Inflammatory macrophage treated with lipopolysaccharide for 4 hours (primary cell): Measurements from ENCODE around the gene MAPK6.

Experiments
- DNase-seq: peaks from one replicate; pipeline ENCODE4 v3.0.0-alpha.2; 2020

Gene MAPK6

DNA sequence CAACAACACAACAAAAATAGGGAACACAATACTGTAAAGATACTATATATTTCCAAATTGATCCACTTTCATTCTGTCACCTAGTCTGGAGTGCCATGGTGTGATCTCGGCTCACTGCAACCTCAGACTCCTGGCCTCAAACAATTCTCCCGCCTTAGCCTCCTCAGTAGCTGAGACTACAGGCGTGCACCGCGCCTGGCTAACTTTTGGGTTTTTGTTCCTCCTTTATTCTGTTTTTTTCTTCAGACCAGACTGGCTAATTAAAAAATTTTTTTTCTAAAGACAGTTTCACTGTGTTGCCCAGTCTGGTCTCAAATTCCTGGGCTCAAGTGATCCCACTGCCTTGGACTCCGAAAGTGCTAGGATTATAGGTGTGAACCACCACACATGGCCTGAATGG lies 88.2 kb downstream of the MAPK6 start:
- no peak for DNase-seq

DNA sequence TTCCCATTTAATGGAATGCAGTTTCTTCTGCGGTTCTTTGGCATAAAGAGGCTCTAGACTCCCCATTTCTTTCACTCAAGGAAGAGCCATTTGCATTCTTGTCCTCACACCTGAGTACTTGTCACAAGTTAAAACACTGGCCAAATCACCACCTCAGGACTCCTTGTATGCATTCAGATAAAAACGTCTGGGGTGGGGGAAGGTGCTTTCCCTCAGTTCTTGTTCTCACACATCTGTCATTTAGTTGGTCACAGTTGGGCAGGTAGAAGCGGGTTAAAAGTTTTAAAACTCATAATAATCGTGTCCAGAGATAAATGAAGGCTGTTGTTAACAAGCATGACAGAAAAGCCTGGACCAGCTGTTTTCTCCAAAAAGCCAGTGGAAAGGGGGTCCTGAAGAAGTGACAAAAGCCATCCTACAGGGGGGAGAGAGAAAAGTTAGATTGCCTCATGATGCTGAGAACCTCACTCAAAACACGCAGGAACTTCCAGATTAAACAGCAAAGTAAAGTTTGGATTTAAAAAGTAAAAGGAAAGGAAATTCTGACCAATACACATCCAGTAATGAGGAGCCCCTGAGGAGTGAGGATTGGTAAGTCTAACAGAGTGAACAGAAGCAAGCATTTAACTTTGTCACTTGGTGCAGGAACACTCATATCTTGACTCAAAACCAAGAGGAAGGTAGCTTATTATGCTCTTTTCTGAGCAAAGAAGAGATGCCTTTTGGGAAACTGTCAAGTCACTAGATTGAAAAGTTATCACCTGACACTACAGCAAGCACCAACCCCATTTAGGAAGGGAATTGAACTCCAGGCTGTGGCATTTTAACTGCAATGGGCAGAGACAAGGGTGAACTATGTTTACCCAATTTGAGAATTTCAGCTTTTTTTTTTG lies 90.8 kb downstream of the MAPK6 start:
- DNase-seq = no peak

DNA sequence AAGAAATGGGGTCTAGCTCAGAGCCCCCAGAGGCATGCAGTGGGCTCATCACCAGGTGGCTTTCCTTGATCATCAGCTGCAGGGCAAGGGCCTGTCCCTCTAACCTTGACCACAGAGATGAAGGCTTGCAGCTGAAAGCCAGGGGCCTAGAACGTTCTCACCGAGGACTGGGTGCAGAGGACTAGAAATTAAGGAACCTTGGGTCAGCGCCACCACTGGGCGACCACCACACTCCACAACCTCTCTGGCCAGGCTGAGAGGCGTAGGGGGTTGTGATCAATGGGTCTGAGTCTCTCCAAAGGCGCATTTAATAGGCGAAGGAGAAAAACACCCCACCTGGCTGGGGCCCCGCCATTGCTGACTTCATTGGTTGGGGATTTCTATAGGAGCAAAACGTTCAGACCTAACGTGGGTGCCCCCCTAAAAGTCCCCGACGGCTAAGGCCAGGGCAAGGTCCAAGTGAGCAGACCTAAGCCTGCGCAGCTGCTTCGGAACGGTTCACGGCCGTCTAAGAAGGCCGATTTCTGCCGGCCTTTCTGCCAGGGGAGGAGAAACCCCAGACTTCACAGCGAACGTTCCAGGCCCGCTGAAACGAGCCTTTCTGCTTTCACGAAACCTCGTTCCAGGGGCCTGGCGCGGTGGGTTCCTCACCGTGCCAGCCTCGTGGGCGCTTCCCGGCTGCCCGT lies 92.6 kb downstream of the MAPK6 start:
- DNase-seq = no peak

DNA sequence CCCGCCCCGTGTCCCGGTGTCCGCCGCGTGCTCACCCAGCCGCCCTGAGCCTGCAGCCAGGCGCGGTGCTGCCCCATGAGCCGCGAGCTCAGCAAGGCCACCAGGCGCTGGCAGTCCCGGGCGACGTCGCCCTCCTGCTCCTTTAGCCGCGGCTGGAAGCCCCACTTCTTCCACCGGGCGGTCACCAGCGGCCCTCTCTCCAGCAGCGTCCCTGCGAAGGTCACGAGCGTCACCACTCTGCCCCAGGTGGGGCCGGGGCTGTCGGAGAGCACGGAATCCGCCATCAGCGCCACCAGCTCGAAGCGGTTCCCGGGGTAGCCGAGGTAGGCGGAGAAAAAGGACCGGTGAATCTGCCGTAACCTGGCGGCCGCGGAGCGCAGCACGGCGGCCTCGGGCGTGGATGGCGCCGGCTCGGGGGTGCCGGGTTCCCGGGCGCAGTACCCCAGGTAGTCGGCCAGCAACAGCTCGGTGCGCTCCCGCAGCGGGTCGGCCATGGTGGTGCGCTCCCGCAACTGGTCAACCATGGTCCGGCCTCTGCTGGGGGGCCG lies 93.3 kb downstream of the MAPK6 start:
- DNase-seq = no peak

DNA sequence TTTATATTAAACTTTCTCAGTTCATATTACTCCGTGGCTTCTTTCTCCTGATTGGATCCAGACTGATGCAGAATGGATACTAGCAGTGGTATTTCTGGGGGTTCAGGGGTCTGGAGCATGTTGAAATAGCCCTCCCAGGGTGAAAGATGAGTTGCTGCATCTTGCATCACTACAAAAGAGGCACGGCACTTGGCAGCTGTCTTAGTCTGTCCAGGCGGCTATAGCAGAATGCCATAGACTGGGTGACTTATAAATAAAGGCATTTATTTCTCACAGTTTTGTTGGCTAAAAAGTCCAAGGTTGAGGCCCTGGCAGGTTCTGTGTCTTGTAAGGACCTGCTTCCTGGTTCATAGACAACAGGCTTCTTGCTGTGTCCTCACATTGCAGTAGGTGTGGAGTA lies 94.2 kb downstream of the MAPK6 start:
- DNase-seq = no peak

DNA sequence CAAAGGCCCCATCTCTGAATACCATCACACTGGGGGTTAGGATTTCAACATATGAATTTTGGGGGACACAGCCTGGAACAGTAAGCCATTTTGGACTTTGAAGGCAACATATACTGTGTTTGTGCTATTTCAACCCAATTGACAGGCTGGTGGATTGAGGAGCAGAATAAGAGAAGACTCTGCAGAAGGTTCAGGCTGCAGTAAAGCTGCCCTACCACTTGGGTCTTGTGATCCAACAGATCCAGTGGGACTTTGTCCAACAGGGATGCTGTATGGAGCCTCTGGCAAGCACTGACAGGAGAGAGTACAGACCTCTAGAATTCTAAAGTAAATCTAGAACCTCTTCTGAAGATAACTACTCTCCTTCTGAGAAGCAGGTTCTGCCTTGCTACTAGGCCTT lies 94.7 kb downstream of the MAPK6 start:
- DNase-seq = no peak

DNA sequence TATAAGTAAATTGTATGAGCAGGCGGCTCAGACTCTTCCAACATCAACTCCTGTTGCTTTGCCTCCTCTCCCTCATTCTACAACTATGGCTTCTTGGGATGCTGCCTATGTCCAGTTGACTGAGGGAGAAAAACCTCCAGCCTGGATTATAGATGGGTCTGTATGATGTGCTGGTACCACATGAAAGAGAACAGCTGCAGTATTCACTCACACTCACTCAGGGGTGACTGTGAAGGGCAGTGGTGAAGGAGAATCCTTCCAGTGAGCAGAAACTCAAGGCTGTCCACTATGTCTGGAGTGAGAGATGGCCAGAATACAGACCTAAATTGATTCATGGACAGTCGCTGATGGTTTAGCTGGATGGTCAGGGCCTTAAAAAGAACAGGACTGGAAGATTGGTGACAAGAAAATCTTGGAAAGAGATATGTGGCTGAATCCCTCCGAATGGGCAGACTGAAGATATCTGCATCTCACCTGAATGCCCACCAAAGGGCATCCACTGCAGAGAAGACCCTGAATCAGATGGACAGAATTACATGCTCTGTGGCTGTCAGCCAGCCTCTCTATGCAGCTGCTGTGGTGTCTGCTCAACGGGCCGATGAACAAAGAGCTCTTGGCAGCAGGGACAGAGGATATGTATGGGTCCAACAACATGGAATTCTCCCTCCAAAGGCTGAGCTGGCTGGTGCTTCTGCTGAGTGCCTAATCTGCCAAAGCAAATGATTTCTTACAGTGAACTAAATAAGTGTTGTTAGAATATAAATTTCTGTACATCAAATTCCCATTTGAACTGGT lies 95.4 kb downstream of the MAPK6 start:
- no peak for DNase-seq

DNA sequence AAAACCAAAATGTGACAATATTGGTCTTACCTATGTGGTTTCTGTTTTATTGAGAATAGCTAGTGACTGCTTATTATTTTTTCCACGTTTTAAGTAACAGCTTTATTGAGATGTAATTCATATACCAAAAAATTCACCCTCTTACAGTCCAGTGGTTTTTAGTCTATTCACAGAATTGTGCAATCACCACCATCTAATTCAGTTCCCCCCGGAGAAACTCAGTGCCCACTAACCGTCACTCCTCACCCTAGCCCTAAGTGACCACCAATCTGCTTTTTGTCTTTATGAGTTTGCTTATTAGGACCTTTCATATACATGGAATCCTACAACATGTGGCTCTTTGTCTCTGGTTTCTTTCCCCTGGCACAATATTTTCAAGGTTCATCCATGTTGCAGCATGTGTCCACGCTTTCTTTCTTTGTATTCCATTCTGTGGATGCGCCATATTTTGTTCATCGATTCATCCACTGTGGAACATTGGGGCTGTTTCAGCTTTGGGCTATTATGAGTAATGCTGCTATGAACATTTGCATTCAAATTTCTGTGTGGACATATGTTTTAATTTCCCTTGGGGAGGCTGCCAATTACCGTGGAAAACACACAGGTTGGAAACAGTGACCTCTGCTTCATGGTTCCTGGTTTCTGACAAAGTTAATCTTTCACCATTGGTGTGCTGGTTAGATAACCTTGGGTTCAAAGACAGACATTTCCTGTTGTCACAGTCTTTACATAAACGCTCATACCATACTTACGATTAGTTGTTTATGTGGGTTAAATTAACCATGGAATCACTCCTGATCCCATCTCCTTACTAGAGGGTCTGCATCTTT lies 96.8 kb downstream of the MAPK6 start:
- DNase-seq = no peak
